Endothelial cell (in vitro differentiated cells): ENCODE data around the gene TMEM178A. TPM values are rescaled to one million over a fixed set of nuclear protein-coding genes. Genes with fewer than 3 reads are reported as not detected.

Experiments used
- DNase-seq: peaks from one replicate; pipeline ENCODE4 v3.0.0; 2021; ENCODE audit warnings: low spot score
- H3K27ac Mint-ChIP-seq: one replicate; pipeline ENCODE4 v1.8.0; 2021; ENCODE audit warnings: mixed read lengths, inconsistent platforms; ENCODE audit not compliant: unreplicated experiment
- H3K27me3 Mint-ChIP-seq: one replicate; pipeline ENCODE4 v1.8.0; 2021; ENCODE audit warnings: mild to moderate bottlenecking, moderate library complexity, mixed read lengths, inconsistent platforms; ENCODE audit not compliant: unreplicated experiment
- H3K36me3 Mint-ChIP-seq: one replicate; pipeline ENCODE4 v1.8.0; 2021; ENCODE audit warnings: mild to moderate bottlenecking, low read depth, mixed read lengths, inconsistent platforms; ENCODE audit not compliant: unreplicated experiment
- H3K4me1 Mint-ChIP-seq: one replicate; pipeline ENCODE4 v1.8.0; 2021; ENCODE audit warnings: mild to moderate bottlenecking, mixed read lengths, inconsistent platforms; ENCODE audit not compliant: unreplicated experiment
- H3K4me3 Mint-ChIP-seq: one replicate; pipeline ENCODE4 v1.8.0; 2021; ENCODE audit warnings: mild to moderate bottlenecking, mixed read lengths, inconsistent platforms; ENCODE audit not compliant: unreplicated experiment
- H3K9me3 Mint-ChIP-seq: one replicate; pipeline ENCODE4 v1.8.0; 2021; ENCODE audit warnings: mixed read lengths, inconsistent platforms; ENCODE audit not compliant: unreplicated experiment
- CTCF ChIP-seq: fragments of 200-600 bp; sonication (generic); IDR thresholded peaks from one replicate; pipeline ENCODE4 v1.5.0; 2021; ENCODE audit warnings: antibody characterized with exemption; ENCODE audit not compliant: unreplicated experiment
- total RNA-seq: library from RNA; stranded (reverse); fragmentation: NEBNext Ultra II Directional; extraction: Animal tissue kit (Norgen Biotek cat#: 25700); gene quantifications from one replicate; pipeline ENCODE4 v1.2.1, GENCODE V29; 2021; ENCODE audit not compliant: unreplicated experiment

Gene TMEM178A
- total RNA-seq, 1 donor from 2014 or later = 4.8 TPM

- Mint-ChIP-seq H3K27ac (no peak overlapping the region), H3K27me3 (no peaks in the 10 kb centered on the region), H3K4me3 (no peak overlapping the region), H3K4me1 (peaks cover 5% of the 10 kb centered on the region), H3K36me3 (peaks cover 3% of the 10 kb centered on the region), H3K9me3 (no peaks in the 10 kb centered on the region)
- no peak for TF ChIP-seq CTCF
- no peak for DNase-seq
Measured at GRCh38 chr2:39629646-39630045, 36.1 kb upstream of the TMEM178A start.

GRCh38 chr2:39631256-39631655 lies 34.5 kb upstream of the TMEM178A start:
- no peak overlapping the region for H3K4me3 Mint-ChIP-seq
- no peak overlapping the region for H3K27ac Mint-ChIP-seq
- H3K4me1 Mint-ChIP-seq = no peaks in the 10 kb centered on the region
- H3K27me3 Mint-ChIP-seq = no peaks in the 10 kb centered on the region
- TF ChIP-seq CTCF = no peak
- no peak for DNase-seq
- H3K9me3 Mint-ChIP-seq = no peaks in the 10 kb centered on the region
- H3K36me3 Mint-ChIP-seq = peaks cover 3% of the 10 kb centered on the region

- no peaks in the 10 kb centered on the region for H3K9me3 Mint-ChIP-seq
- no peak overlapping the region for H3K27ac Mint-ChIP-seq
- H3K36me3 Mint-ChIP-seq = peaks cover 3% of the 10 kb centered on the region
- no peak overlapping the region for H3K4me3 Mint-ChIP-seq
- no peaks in the 10 kb centered on the region for H3K27me3 Mint-ChIP-seq
- H3K4me1 Mint-ChIP-seq = no peaks in the 10 kb centered on the region
- no peak for TF ChIP-seq CTCF
- no peak for DNase-seq
Measured at GRCh38 chr2:39631718-39632117, 34.0 kb upstream of the TMEM178A start.

- no peak overlapping the region for H3K27ac Mint-ChIP-seq
- H3K27me3 Mint-ChIP-seq = no peaks in the 10 kb centered on the region
- no peak for TF ChIP-seq CTCF
- peaks cover 3% of the 10 kb centered on the region for H3K36me3 Mint-ChIP-seq
- DNase-seq = no peak
- no peak overlapping the region for H3K4me3 Mint-ChIP-seq
- H3K4me1 Mint-ChIP-seq = no peaks in the 10 kb centered on the region
- no peaks in the 10 kb centered on the region for H3K9me3 Mint-ChIP-seq
Measured at GRCh38 chr2:39632876-39633275, 32.8 kb upstream of the TMEM178A start.

GRCh38 chr2:39636306-39636705 lies 29.4 kb upstream of the TMEM178A start:
- Mint-ChIP-seq H3K9me3 (no peaks in the 10 kb centered on the region), H3K36me3 (no peaks in the 10 kb centered on the region), H3K27me3 (peaks cover 3% of the 10 kb centered on the region), H3K4me1 (no peaks in the 10 kb centered on the region), H3K27ac (no peak overlapping the region), H3K4me3 (no peak overlapping the region)
- no peak for DNase-seq
- no peak for TF ChIP-seq CTCF
